Transverse colon (tissue), 3 donors: ENCODE results near the gene RNLS.

Source experiments
- CTCF ChIP-seq, 5 experiments: fragments of 200-600 bp in 3 of 5; fragments of 450-650 bp in 2 of 5; sonication (generic) in 3 of 5; IDR thresholded peaks; 1 replicate in 2 of 5; 2 replicates in 3 of 5; pipeline ENCODE4 v1.5.1; 2016 to 2017; ENCODE audit warnings: antibody characterized with exemption in 5 of 5, inconsistent platforms in 3 of 5, mild to moderate bottlenecking in 2 of 5, moderate library complexity in 1 of 5
- EP300 ChIP-seq: sonication (generic); formaldehyde crosslinking; IDR thresholded peaks from one replicate; pipeline ENCODE4 v1.6.1; 2017; ENCODE audit warnings: antibody characterized with exemption, low read depth
- POLR2A ChIP-seq: fragments of 450-650 bp; IDR thresholded peaks from one replicate; pipeline ENCODE4 v1.6.1; 2016; ENCODE audit warnings: antibody characterized with exemption, mild to moderate bottlenecking, moderate library complexity

DNA sequence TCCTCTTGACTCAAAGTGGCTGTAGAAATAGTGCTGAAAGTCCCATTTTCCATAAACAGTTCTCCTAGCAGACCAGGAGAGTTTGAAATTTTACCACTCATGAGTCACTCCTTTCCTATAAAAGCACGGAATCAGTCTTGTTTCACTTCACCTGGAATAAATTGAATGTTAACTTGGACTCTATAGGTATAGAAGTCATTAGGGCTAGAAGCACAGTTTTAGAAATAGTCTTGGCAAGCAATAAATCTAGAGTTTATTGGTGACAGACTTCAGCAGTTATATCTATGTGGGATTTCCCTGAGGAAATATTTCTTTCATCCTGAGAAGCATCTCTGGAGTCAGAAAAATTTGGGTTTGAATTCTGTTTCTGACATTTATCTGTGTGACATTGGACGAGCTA lies 212.4 kb downstream of the RNLS start:
- TF ChIP-seq CTCF (IDR thresholded peaks at IDR 0.05) (no peak), EP300 (no peak), POLR2A (no peak)
